Mesothelial cell of epicardium (in vitro differentiated cells): ENCODE data around the gene HABP2. TPM values are rescaled to one million over a fixed set of nuclear protein-coding genes. Genes with fewer than 3 reads are reported as not detected.

ENCODE experiments used
- DNase-seq, 2 experiments: peaks; one replicate each; pipeline ENCODE4 v3.0.0; 2021; ENCODE audit warnings: low spot score in 2 of 2; ENCODE audit not compliant: unreplicated experiment in 2 of 2
- H3K27ac Mint-ChIP-seq: 2 replicates; pipeline ENCODE4 v1.8.0; 2021; ENCODE audit warnings: mixed read lengths
- H3K27me3 Mint-ChIP-seq: 2 replicates; pipeline ENCODE4 v1.8.0; 2021; ENCODE audit warnings: low read depth, mixed read lengths
- H3K36me3 Mint-ChIP-seq: 2 replicates; pipeline ENCODE4 v1.8.0; 2021; ENCODE audit warnings: mixed read lengths
- H3K4me1 Mint-ChIP-seq: 2 replicates; pipeline ENCODE4 v1.8.0; 2021; ENCODE audit warnings: mixed read lengths
- H3K4me3 Mint-ChIP-seq: 2 replicates; pipeline ENCODE4 v1.8.0; 2021; ENCODE audit warnings: mild to moderate bottlenecking, moderate library complexity, mixed read lengths
- H3K9me3 Mint-ChIP-seq: 2 replicates; pipeline ENCODE4 v1.8.0; 2021; ENCODE audit warnings: mixed read lengths
- total RNA-seq: library from RNA; stranded (reverse); gene quantifications from 3 replicates; pipeline ENCODE4 v1.2.1, GENCODE V29; 2021
- TF ChIP-seq, protein P1 (sequence below): fragments of 200-600 bp; sonication (generic); IDR thresholded peaks from one replicate; pipeline ENCODE4 v1.5.0; 2021; ENCODE audit warnings: antibody characterized with exemption; ENCODE audit not compliant: unreplicated experiment

HABP2 gene
- total RNA-seq, 1 donor from 2014 or later = not detected

- no peak for DNase-seq
- peaks cover 12% of the 10 kb centered on the region for H3K4me1 Mint-ChIP-seq
- H3K9me3 Mint-ChIP-seq = no peaks in the 10 kb centered on the region
- no peak overlapping the region for H3K4me3 Mint-ChIP-seq
- no peaks in the 10 kb centered on the region for H3K36me3 Mint-ChIP-seq
- no peak overlapping the region for H3K27ac Mint-ChIP-seq
- TF ChIP-seq, protein P1, sequence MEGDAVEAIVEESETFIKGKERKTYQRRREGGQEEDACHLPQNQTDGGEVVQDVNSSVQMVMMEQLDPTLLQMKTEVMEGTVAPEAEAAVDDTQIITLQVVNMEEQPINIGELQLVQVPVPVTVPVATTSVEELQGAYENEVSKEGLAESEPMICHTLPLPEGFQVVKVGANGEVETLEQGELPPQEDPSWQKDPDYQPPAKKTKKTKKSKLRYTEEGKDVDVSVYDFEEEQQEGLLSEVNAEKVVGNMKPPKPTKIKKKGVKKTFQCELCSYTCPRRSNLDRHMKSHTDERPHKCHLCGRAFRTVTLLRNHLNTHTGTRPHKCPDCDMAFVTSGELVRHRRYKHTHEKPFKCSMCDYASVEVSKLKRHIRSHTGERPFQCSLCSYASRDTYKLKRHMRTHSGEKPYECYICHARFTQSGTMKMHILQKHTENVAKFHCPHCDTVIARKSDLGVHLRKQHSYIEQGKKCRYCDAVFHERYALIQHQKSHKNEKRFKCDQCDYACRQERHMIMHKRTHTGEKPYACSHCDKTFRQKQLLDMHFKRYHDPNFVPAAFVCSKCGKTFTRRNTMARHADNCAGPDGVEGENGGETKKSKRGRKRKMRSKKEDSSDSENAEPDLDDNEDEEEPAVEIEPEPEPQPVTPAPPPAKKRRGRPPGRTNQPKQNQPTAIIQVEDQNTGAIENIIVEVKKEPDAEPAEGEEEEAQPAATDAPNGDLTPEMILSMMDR = no peak
- peaks cover 22% of the 10 kb centered on the region for H3K27me3 Mint-ChIP-seq
Measured at GRCh38 chr10:113525713-113526112, 27.1 kb upstream of the HABP2 start.

DNA sequence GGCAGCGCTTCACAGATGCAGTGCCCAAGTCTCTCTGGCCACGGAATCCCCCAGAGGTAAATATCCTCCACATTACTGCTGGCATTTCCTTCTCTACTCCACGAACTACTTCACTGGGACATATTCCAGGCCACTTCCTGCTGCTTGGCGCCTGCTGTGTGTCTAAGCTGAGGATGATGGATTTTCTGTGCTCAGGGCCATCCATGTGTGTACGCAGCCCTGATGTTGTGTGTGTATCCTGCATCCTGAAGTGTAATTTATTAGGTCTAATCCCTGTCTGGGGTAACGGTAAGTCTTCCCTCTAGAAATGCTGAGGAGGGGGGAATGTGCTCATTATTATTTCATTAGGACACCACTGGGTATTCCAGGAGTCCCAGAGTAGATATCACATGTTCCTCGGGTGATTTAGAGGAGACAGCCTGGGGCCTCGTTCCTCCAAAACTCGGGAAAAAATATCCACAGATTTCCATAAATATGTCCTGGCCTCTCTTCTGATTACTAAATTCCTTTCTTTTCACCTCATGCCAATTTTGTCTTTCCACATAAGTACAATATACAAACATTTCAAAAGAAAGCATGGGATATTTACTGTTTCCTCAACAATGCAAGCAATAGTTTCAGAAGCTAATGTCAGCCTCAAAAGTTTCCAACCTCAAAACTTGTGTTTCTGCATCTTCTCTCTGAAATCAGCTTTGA lies 25.5 kb upstream of the HABP2 start:
- no peak for DNase-seq
- peaks cover 26% of the 10 kb centered on the region for H3K27me3 Mint-ChIP-seq
- H3K27ac Mint-ChIP-seq = no peak overlapping the region
- TF ChIP-seq, protein P1 = no peak
- peaks cover 8% of the 10 kb centered on the region for H3K4me1 Mint-ChIP-seq
- H3K4me3 Mint-ChIP-seq = no peak overlapping the region
- no peaks in the 10 kb centered on the region for H3K36me3 Mint-ChIP-seq
- no peaks in the 10 kb centered on the region for H3K9me3 Mint-ChIP-seq

- TF ChIP-seq, protein P1 = no peak
- H3K4me1 Mint-ChIP-seq = peaks cover 6% of the 10 kb centered on the region
Measured at GRCh38 chr10:113528876-113529275, 24.0 kb upstream of the HABP2 start.

GRCh38 chr10:113529575-113529974 lies 23.3 kb upstream of the HABP2 start:
- peaks cover 6% of the 10 kb centered on the region for H3K4me1 Mint-ChIP-seq

More at GRCh38 chr10:113528876-113529275, 24.0 kb upstream of the HABP2 start:
- no peak overlapping the region for H3K4me3 Mint-ChIP-seq
- peaks cover 29% of the 10 kb centered on the region for H3K27me3 Mint-ChIP-seq
- no peak overlapping the region for H3K27ac Mint-ChIP-seq
- no peaks in the 10 kb centered on the region for H3K9me3 Mint-ChIP-seq
- no peaks in the 10 kb centered on the region for H3K36me3 Mint-ChIP-seq
- no peak for DNase-seq

DNA sequence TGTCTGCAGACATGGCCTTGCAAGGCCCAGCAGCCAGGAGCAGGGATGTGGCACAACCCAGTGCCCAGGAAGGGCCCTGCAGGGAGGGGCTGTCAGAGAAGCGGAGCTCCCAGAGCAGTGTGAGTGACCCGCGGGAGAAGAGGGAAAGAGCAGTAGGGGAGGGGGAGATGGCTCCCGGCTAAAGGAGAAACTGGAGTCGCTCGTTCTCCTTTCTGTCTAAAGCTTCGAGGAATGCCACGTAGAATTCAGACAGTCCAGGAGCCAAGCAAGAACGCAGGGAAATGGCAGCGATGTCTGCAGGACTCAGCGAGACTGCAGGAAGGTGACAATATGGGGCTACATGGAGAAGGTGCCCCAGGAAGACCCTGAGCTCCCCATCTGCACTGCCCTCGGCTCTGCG lies 22.4 kb upstream of the HABP2 start:
- TF ChIP-seq, protein P1 = no peak
- H3K4me3 Mint-ChIP-seq = no peak overlapping the region
- H3K4me1 Mint-ChIP-seq = peaks cover 6% of the 10 kb centered on the region
- no peaks in the 10 kb centered on the region for H3K9me3 Mint-ChIP-seq
- no peak overlapping the region for H3K27ac Mint-ChIP-seq
- no peaks in the 10 kb centered on the region for H3K36me3 Mint-ChIP-seq
- peaks cover 28% of the 10 kb centered on the region for H3K27me3 Mint-ChIP-seq
- DNase-seq = no peak

More at GRCh38 chr10:113529575-113529974, 23.3 kb upstream of the HABP2 start:
- DNase-seq = no peak
- no peaks in the 10 kb centered on the region for H3K9me3 Mint-ChIP-seq
- H3K36me3 Mint-ChIP-seq = no peaks in the 10 kb centered on the region
- H3K27ac Mint-ChIP-seq = no peak overlapping the region
- TF ChIP-seq, protein P1 = no peak
- peaks cover 29% of the 10 kb centered on the region for H3K27me3 Mint-ChIP-seq
- H3K4me3 Mint-ChIP-seq = no peak overlapping the region
